ENCODE data around the gene PSKH1.

DNA sequence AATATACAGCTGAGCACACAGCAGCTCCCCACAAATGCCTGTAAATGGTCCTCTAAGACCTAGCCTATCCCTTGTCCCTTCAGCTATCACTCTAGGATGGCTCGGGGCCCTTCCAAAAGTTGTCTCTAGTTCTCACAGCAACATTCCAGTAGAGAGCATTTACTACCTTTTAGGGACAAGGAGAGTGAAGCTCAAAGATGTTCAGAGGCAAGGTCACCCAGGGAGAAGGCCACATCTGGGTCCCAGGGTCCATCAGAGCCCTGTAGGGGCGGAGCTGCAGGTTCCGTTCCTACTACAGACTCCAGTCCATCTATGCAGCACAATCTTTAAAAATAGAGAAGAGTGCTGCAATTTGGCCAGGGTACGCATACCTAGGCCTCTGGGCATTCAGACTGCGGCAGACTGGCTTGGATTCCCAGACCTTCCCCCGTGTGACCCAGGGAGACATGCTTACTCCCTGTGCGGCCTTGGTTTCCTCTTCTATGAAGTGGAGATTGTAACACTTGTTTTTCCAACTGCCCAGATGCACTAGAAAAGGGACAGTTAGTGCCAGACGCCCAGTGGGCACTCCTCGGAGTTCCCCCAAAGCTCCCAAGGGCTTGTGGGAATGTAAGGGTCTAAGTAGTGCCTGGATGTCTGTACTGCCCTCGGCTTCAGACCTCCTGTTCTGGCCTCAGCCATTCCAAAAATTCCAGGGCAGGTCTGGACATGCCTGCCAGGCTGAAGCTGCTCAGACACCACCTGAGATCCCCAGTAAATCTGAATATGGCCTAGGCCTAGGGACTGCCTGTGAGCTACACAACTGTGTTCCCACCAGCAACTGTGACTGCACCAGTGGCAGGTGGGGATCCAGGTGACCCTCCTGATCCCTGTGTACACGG is 72.9 kb downstream of the PSKH1 start:
- no peak for TF ChIP-seq ISL1 (CRISPR knock-in tag; IDR thresholded peaks at IDR 0.05)
- TF ChIP-seq, protein P1, sequence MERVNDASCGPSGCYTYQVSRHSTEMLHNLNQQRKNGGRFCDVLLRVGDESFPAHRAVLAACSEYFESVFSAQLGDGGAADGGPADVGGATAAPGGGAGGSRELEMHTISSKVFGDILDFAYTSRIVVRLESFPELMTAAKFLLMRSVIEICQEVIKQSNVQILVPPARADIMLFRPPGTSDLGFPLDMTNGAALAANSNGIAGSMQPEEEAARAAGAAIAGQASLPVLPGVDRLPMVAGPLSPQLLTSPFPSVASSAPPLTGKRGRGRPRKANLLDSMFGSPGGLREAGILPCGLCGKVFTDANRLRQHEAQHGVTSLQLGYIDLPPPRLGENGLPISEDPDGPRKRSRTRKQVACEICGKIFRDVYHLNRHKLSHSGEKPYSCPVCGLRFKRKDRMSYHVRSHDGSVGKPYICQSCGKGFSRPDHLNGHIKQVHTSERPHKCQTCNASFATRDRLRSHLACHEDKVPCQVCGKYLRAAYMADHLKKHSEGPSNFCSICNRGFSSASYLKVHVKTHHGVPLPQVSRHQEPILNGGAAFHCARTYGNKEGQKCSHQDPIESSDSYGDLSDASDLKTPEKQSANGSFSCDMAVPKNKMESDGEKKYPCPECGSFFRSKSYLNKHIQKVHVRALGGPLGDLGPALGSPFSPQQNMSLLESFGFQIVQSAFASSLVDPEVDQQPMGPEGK (CRISPR knock-in tag; IDR thresholded peaks at IDR 0.05; ENCODE audit: borderline replicate concordance), result no peak
- TF ChIP-seq ARNTL (CRISPR knock-in tag; IDR thresholded peaks at IDR 0.05; ENCODE audit: borderline replicate concordance, low read depth), result no peak
